PC-9 (cell line): ENCODE results near the gene DUSP11. TPM values are rescaled to one million over a fixed set of nuclear protein-coding genes. Genes with fewer than 3 reads are reported as not detected.

Source experiments
- BruUV-seq: library from RNA; stranded (reverse); fragments of 400-500 nt; replicated peaks from 2 replicates; lab custom pipeline; 2021; lab: Mats Ljungman, UMichigan
- CTCF ChIA-PET: fragments of 300-600 bp; sonication (Branson Sonifier 250); formaldehyde crosslinking; loops from one replicate; lab custom pipeline; 2022; ENCODE audit warnings: antibody characterized with exemption; lab: Charles Lee
- POLR2A ChIA-PET: fragments of 300-600 bp; sonication (Branson Sonifier 250); formaldehyde crosslinking; loops from one replicate; lab custom pipeline; 2022; ENCODE audit warnings: antibody characterized with exemption; ENCODE audit not compliant: unreplicated experiment; lab: Charles Lee
- DNase-seq, 2 experiments: peaks; one replicate each; pipeline versions ENCODE4 v3.0.0 to v3.0.0-alpha.2; 2015 to 2022; ENCODE audit warnings: mixed read lengths in 1 of 2
- H2AFZ ChIP-seq: fragments of 200-600 bp; sonication (generic); 2 replicates; pipeline ENCODE4 v1.8.1; 2017; ENCODE audit warnings: antibody characterized with exemption
- H3F3A ChIP-seq: fragments of 200-600 bp; sonication (generic); 2 replicates; pipeline ENCODE4 v1.8.1; 2017; ENCODE audit warnings: antibody characterized with exemption, mild to moderate bottlenecking, low read depth; ENCODE audit not compliant: insufficient read depth
- H3K27ac ChIP-seq: fragments of 200-600 bp; sonication (generic); 2 replicates; pipeline ENCODE4 v1.6.1; 2016; ENCODE audit warnings: mixed run types
- H3K27me3 ChIP-seq: fragments of 200-600 bp; sonication (generic); 2 replicates; pipeline ENCODE4 v1.6.1; 2016; ENCODE audit warnings: low read depth, mixed run types; ENCODE audit not compliant: insufficient read depth
- H3K36me3 ChIP-seq: fragments of 200-600 bp; sonication (generic); 2 replicates; pipeline ENCODE4 v1.6.1; 2016; ENCODE audit warnings: low read depth, mixed run types
- H3K4me1 ChIP-seq: fragments of 200-600 bp; sonication (generic); replicated peaks from 2 replicates; pipeline ENCODE4 v1.6.1; 2016; ENCODE audit warnings: mixed run types; ENCODE audit not compliant: insufficient read depth
- H3K4me2 ChIP-seq: fragments of 200-600 bp; sonication (generic); 2 replicates; pipeline ENCODE4 v1.6.1; 2017; ENCODE audit warnings: mixed run types
- H3K4me3 ChIP-seq: fragments of 200-600 bp; sonication (generic); 2 replicates; pipeline ENCODE4 v1.6.1; 2016; ENCODE audit warnings: mixed run types
- H3K79me2 ChIP-seq: fragments of 200-600 bp; sonication (generic); 2 replicates; pipeline ENCODE4 v1.6.1; 2017; ENCODE audit warnings: low read depth, mixed run types
- H3K9me2 ChIP-seq: fragments of 200-600 bp; sonication (generic); 2 replicates; pipeline ENCODE4 v1.8.1; 2017; ENCODE audit warnings: mild to moderate bottlenecking; ENCODE audit not compliant: insufficient read depth
- H3K9me3 ChIP-seq: fragments of 200-600 bp; sonication (generic); 2 replicates; pipeline ENCODE4 v1.8.1; 2016; ENCODE audit warnings: low read depth; ENCODE audit not compliant: insufficient read depth
- H4K20me1 ChIP-seq: fragments of 200-600 bp; sonication (generic); 2 replicates; pipeline ENCODE4 v1.8.1; 2017; ENCODE audit not compliant: insufficient read depth
- CTCF ChIP-seq: fragments of 200-600 bp; sonication (generic); conservative IDR thresholded peaks from 2 replicates; pipeline ENCODE4 v1.6.1; 2017; ENCODE audit warnings: mixed run types, antibody characterized with exemption, mild to moderate bottlenecking, moderate library complexity
- EZH2 ChIP-seq: fragments of 200-600 bp; sonication (generic); IDR thresholded peaks from 2 replicates; pipeline ENCODE4 v1.8.0; 2017; ENCODE audit warnings: antibody characterized with exemption, low read depth
- intact Hi-C: fragments of 100-400 bp; cut with micrococcal nuclease; formaldehyde crosslinking; loops from one replicate; pipeline ENCODE4 v1.10.0; 2022; ENCODE audit not compliant: unreplicated experiment
- total RNA-seq: library from RNA; stranded (reverse); gene quantifications from 2 replicates; pipeline ENCODE4 v1.2.3, GENCODE V29; 2021

The DUSP11 gene
- total RNA-seq, 1 experiment from 2014 or later, result 24.1 TPM

- Histone ChIP-seq H3K27me3 (no peaks in the 10 kb centered on the region), H3F3A (peaks cover 8% of the 10 kb centered on the region; the same call in 1 of the 2 replicates), H3K27ac (peak overlapping the region; percentile 63), H3K9me3 (no peaks in the 10 kb centered on the region), H2AFZ (peak overlapping the region; percentile 94), H3K9me2 (no peaks in the 10 kb centered on the region), H3K4me1 (peaks cover 37% of the 10 kb centered on the region), H3K36me3 (peaks cover 22% of the 10 kb centered on the region), H3K4me2 (peak overlapping the region; percentile 91), H3K4me3 (peak overlapping the region; percentile 90), H3K79me2 (peaks cover 42% of the 10 kb centered on the region), H4K20me1 (no peaks in the 10 kb centered on the region)
- ChIA-PET POLR2A (interaction anchor here (0.5 to 0.7 kb wide), 8 partner anchors 15 to 350 kb away, joined by 3 to 8 read pairs (median 3); no protein-coding TSS in a partner anchor), CTCF (interaction anchor here (0.6 to 1.1 kb wide), 4 partner anchors 292 to 364 kb away, joined by 3 to 4 read pairs (median 4); partner anchors contain the start of gene MOB1A)
- BruUV-seq, result TSS peak; percentile 25
- no peak for DNase-seq
- intact Hi-C loops, result no loop called here
- no peak for TF ChIP-seq CTCF
- TF ChIP-seq EZH2, result no peak
Measured at GRCh38 chr2:73828389-73828817, 48.5 kb upstream of the DUSP11 start.

GRCh38 chr2:73827660-73828388 is 47.9 kb upstream of the DUSP11 start:
- H3K4me2 ChIP-seq, result peak overlapping the region; percentile 91
- no peaks in the 10 kb centered on the region for H3K27me3 ChIP-seq
- H3K36me3 ChIP-seq, result peaks cover 16% of the 10 kb centered on the region
- peaks cover 8% of the 10 kb centered on the region; the same call in 1 of the 2 replicates for H3F3A ChIP-seq
- TF ChIP-seq CTCF (no peak), EZH2 (no peak)
- peaks cover 36% of the 10 kb centered on the region for H3K4me1 ChIP-seq
- H3K4me3 ChIP-seq, result peak overlapping the region; percentile 90; the same call in 1 of the 2 replicates
- BruUV-seq, result no TSS peak
- ChIA-PET POLR2A (interaction anchor here (0.5 to 0.6 kb wide), 4 partner anchors 70 to 350 kb away, joined by 3 to 4 read pairs (median 3); no protein-coding TSS in a partner anchor), CTCF (interaction anchor here (0.6 to 1.3 kb wide), 5 partner anchors 293 to 364 kb away, joined by 3 to 4 read pairs (median 4); partner anchors contain the start of gene MOB1A)
- peak overlapping the region; percentile 94 for H2AFZ ChIP-seq
- no peaks in the 10 kb centered on the region for H3K9me3 ChIP-seq
- H4K20me1 ChIP-seq, result no peaks in the 10 kb centered on the region
- no peaks in the 10 kb centered on the region for H3K9me2 ChIP-seq
- no peak overlapping the region for H3K27ac ChIP-seq
- DNase-seq, result no peak
- peaks cover 37% of the 10 kb centered on the region for H3K79me2 ChIP-seq
- intact Hi-C loops, result no loop called here

GRCh38 chr2:73827018-73827417 is 47.1 kb upstream of the DUSP11 start:
- H3K9me3 ChIP-seq, result no peaks in the 10 kb centered on the region
- intact Hi-C loops, result no loop called here
- H3K4me1 ChIP-seq, result peaks cover 31% of the 10 kb centered on the region
- H2AFZ ChIP-seq, result no peak overlapping the region
- TF ChIP-seq EZH2 (no peak), CTCF (peak; percentile 28; the same call in 1 of the 2 replicates)
- H3K4me2 ChIP-seq, result no peak overlapping the region
- no peaks in the 10 kb centered on the region for H4K20me1 ChIP-seq
- no peak overlapping the region for H3K27ac ChIP-seq
- ChIA-PET POLR2A (no interaction called here), CTCF (interaction anchor here (0.7 to 1.3 kb wide), 2 partner anchors 162 to 325 kb away, joined by 3 to 4 read pairs; no protein-coding TSS in a partner anchor)
- H3K79me2 ChIP-seq, result peaks cover 29% of the 10 kb centered on the region
- H3F3A ChIP-seq, result peaks cover 8% of the 10 kb centered on the region; the same call in 1 of the 2 replicates
- no peak for DNase-seq
- H3K36me3 ChIP-seq, result peaks cover 10% of the 10 kb centered on the region
- H3K27me3 ChIP-seq, result no peaks in the 10 kb centered on the region
- H3K9me2 ChIP-seq, result no peaks in the 10 kb centered on the region
- no TSS peak for BruUV-seq
- no peak overlapping the region for H3K4me3 ChIP-seq
